ENCODE measurements around the gene ARL10. TPM values are rescaled to one million over a fixed set of nuclear protein-coding genes. Genes with fewer than 3 reads are reported as not detected.
A peak's percentile ranks its signal among the peaks of the same experiment; 100 is the strongest.

The ARL10 gene
- total RNA-seq, 1 donor from 2014 or later = 29.5 TPM

DNA sequence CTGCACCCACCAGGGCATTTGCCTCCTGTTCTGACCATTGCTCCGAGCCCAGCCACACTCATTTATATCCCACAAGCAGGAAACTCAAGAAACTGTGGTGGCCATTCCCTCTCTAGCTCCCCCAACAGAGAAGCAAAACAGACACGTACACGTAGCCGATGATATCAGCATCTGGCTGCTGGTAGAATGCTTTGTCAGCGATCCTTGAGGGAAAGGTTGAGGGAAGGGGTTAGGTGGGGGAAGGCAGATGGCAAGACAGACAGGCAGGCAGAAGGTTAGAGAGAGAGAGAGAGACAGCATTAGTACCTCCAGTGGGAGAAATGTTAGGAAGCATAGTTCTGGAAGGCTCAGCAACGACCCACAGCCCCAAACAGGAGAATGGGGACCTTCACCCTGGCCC lies 31.0 kb downstream of the ARL10 start:
- TF ChIP-seq CTCF (IDR thresholded peaks at IDR 0.05; ENCODE audit: unreplicated experiment) = no peak
- no peaks in the 10 kb centered on the region for H3K9me3 Mint-ChIP-seq (ENCODE audit: low read depth)
- peak overlapping the region; percentile 72 for H3K27ac Mint-ChIP-seq
- DNase-seq (ENCODE audit: low spot score, unreplicated experiment) = no peak
- H3K36me3 Mint-ChIP-seq (ENCODE audit: insufficient read depth) = peaks cover 3% of the 10 kb centered on the region
- no peak overlapping the region for H3K4me3 Mint-ChIP-seq (ENCODE audit: low read depth)
- H3K27me3 Mint-ChIP-seq = no peaks in the 10 kb centered on the region
- H3K4me1 Mint-ChIP-seq (ENCODE audit: low read depth) = peaks cover 2% of the 10 kb centered on the region

DNA sequence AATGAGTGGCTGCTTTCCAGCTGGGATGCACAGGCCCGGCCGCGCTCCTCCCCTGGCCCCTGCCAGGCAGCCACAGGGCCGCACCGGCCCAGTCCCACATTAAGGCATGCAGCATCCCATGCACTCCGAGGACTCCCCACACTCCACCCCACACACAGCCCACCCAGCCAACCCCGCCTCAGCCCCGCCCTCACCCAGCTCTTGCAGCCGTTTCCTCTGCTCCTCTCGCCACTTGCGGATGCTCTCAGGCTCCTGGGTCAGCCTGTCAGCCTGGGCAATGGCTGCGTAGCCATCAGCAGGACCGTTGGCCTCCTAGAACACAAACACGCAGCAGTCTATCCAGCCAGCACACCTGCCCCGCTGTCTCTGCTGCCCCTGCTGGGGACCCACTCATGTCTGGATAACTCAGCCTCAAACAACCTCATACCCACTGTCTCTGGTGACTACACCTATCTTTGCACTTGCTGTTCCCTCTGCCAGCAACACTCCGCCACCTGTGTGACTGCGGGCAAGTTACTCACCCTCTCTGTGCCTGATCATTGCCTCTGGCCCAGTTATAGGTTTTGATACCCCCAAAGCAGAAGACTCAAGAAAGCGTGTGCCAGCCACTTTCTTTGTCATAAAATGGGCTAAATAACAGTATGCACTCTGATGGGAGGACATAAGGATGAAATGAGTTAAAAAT lies 32.6 kb downstream of the ARL10 start:
- no peaks in the 10 kb centered on the region for H3K9me3 Mint-ChIP-seq (ENCODE audit: low read depth)
- H3K4me3 Mint-ChIP-seq (ENCODE audit: low read depth) = no peak overlapping the region
- no peak for TF ChIP-seq CTCF (IDR thresholded peaks at IDR 0.05; ENCODE audit: unreplicated experiment)
- DNase-seq (ENCODE audit: low spot score, unreplicated experiment) = no peak
- no peaks in the 10 kb centered on the region for H3K27me3 Mint-ChIP-seq
- H3K4me1 Mint-ChIP-seq (ENCODE audit: low read depth) = peaks cover 2% of the 10 kb centered on the region
- no peak overlapping the region for H3K27ac Mint-ChIP-seq
- peaks cover 3% of the 10 kb centered on the region for H3K36me3 Mint-ChIP-seq (ENCODE audit: insufficient read depth)

GRCh38 chr5:176400382-176401156 lies 35.3 kb downstream of the ARL10 start:
- Mint-ChIP-seq H3K9me3 (ENCODE audit: low read depth) (no peaks in the 10 kb centered on the region), H3K4me1 (ENCODE audit: low read depth) (peaks cover 4% of the 10 kb centered on the region), H3K36me3 (ENCODE audit: insufficient read depth) (peaks cover 3% of the 10 kb centered on the region), H3K27me3 (no peaks in the 10 kb centered on the region), H3K27ac (peak overlapping the region; percentile 92), H3K4me3 (ENCODE audit: low read depth) (no peak overlapping the region)
- no peak for TF ChIP-seq CTCF (IDR thresholded peaks at IDR 0.05; ENCODE audit: unreplicated experiment)
- DNase-seq (ENCODE audit: low spot score, unreplicated experiment) = no peak

GRCh38 chr5:176401281-176402205 lies 36.3 kb downstream of the ARL10 start:
- H3K4me1 Mint-ChIP-seq (ENCODE audit: low read depth) = peaks cover 5% of the 10 kb centered on the region
- no peak overlapping the region for H3K4me3 Mint-ChIP-seq (ENCODE audit: low read depth)
- DNase-seq (ENCODE audit: low spot score, unreplicated experiment) = no peak
- H3K27ac Mint-ChIP-seq = no peak overlapping the region
- H3K9me3 Mint-ChIP-seq (ENCODE audit: low read depth) = no peaks in the 10 kb centered on the region
- peaks cover 3% of the 10 kb centered on the region for H3K36me3 Mint-ChIP-seq (ENCODE audit: insufficient read depth)
- TF ChIP-seq CTCF (IDR thresholded peaks at IDR 0.05; ENCODE audit: unreplicated experiment) = no peak
- H3K27me3 Mint-ChIP-seq = no peaks in the 10 kb centered on the region
